Smooth muscle cell of trachea (primary cell): ENCODE results near the gene SNAP91. TPM values are rescaled to one million over a fixed set of nuclear protein-coding genes. Genes with fewer than 3 reads are reported as not detected.

Source experiments
- total RNA-seq: library from RNA; depleted of rRNA; stranded (reverse); fragments of >200 nt; gene quantifications from 2 replicates; pipeline ENCODE4 v1.2.1, GENCODE V29; 2014

The SNAP91 gene, protein sequence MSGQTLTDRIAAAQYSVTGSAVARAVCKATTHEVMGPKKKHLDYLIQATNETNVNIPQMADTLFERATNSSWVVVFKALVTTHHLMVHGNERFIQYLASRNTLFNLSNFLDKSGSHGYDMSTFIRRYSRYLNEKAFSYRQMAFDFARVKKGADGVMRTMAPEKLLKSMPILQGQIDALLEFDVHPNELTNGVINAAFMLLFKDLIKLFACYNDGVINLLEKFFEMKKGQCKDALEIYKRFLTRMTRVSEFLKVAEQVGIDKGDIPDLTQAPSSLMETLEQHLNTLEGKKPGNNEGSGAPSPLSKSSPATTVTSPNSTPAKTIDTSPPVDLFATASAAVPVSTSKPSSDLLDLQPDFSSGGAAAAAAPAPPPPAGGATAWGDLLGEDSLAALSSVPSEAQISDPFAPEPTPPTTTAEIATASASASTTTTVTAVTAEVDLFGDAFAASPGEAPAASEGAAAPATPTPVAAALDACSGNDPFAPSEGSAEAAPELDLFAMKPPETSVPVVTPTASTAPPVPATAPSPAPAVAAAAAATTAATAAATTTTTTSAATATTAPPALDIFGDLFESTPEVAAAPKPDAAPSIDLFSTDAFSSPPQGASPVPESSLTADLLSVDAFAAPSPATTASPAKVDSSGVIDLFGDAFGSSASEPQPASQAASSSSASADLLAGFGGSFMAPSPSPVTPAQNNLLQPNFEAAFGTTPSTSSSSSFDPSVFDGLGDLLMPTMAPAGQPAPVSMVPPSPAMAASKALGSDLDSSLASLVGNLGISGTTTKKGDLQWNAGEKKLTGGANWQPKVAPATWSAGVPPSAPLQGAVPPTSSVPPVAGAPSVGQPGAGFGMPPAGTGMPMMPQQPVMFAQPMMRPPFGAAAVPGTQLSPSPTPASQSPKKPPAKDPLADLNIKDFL
- not detected in 2 replicates for total RNA-seq

GRCh38 chr6:83708970-83709747 is at the start of gene SNAP91:
SNAP91 (minus strand) TSS chr6:83709101; CDS start chr6:83707927, 1,174 bp downstream.

GRCh38 chr6:83511901-83512681 is 196.8 kb downstream of the SNAP91 start, which contains the start of gene PRSS35:
PRSS35 (plus strand) TSS chr6:83512534; CDS start chr6:83523442, 10,908 bp downstream.

Other genes starting within 250 kb of the SNAP91 start
- gene PRSS35, start 196.6 kb downstream of the SNAP91 start, total RNA-seq, result 4.3 and 9.2 TPM in 2 replicates
- 0.29 and 0.66 TPM in 2 replicates for gene RIPPLY2, start 144.3 kb upstream of the SNAP91 start, total RNA-seq
- gene CYB5R4, start 150.6 kb upstream of the SNAP91 start, total RNA-seq, result 5.0 and 6.0 TPM in 2 replicates